Frontal cortex (tissue), 4 donors: Measurements from ENCODE around the gene LMBRD1. TPM values are rescaled to one million over a fixed set of nuclear protein-coding genes. Genes with fewer than 3 reads are reported as not detected.
A peak's percentile ranks its signal among the peaks of the same experiment; 100 is the strongest.
"Not testable (repeated sequence)": the region's sequence is repeated elsewhere in the genome, so short reads cannot be mapped to it uniquely, and the experiment has no call there.

ENCODE experiments used
- DNase-seq, 2 donors: peaks; one replicate each; pipeline ENCODE4 v3.0.0; 2012; ENCODE audit warnings: low spot score in 2 of 2
- FAIRE-seq: peaks from 2 replicates; lab custom pipeline; 2012; peaks lifted over from hg19 to GRCh38; lab: Jason Lieb, UNC
- total RNA-seq: library from RNA; depleted of rRNA; stranded (reverse); fragments of >200 nt; gene quantifications from one replicate; pipeline ENCODE4 v1.2.3, GENCODE V29; 2014
- donor health status: control.
- donor health status: control.
- donor health status: control.

Gene LMBRD1
- 80.3 TPM for total RNA-seq

GRCh38 chr6:69796642-69797390 is at the start of gene LMBRD1:
LMBRD1 (minus strand) TSS chr6:69797010; CDS start chr6:69796881, 129 bp downstream.
- peak; percentile 71 to 92 for DNase-seq
- no peak for FAIRE-seq

- no peak for DNase-seq
- FAIRE-seq, result no peak
These were observed 49.5 kb upstream of the LMBRD1 start for GRCh38 chr6:69846312-69846711.

- FAIRE-seq (no peak), DNase-seq (no peak)
These were observed 46.4 kb upstream of the LMBRD1 start for GRCh38 chr6:69843189-69843588.

- FAIRE-seq (no peak), DNase-seq (no peak)
These were observed 45.1 kb upstream of the LMBRD1 start for GRCh38 chr6:69841862-69842261.

- FAIRE-seq, result peak; percentile 80
These were observed 38.8 kb upstream of the LMBRD1 start for GRCh38 chr6:69835414-69836179.

GRCh38 chr6:69832558-69832957 is 35.7 kb upstream of the LMBRD1 start:
- DNase-seq (no peak), FAIRE-seq (no peak)

More at GRCh38 chr6:69835414-69836179, 38.8 kb upstream of the LMBRD1 start:
- peak in 1 of 2 donors; percentile 9 for DNase-seq

GRCh38 chr6:69827276-69827893 is 30.6 kb upstream of the LMBRD1 start:
- no peak for DNase-seq
- no peak for FAIRE-seq

GRCh38 chr6:69825904-69826303 is 29.1 kb upstream of the LMBRD1 start:
- no peak for FAIRE-seq
- DNase-seq, result no peak

- FAIRE-seq, DNase-seq: not testable (repeated sequence)
These were observed 27.5 kb upstream of the LMBRD1 start for GRCh38 chr6:69824355-69824754.

- DNase-seq, result no peak
- FAIRE-seq, result no peak
These were observed 23.6 kb upstream of the LMBRD1 start for GRCh38 chr6:69820438-69820837.

GRCh38 chr6:69820018-69820417 is 23.2 kb upstream of the LMBRD1 start:
- FAIRE-seq (no peak), DNase-seq (no peak)

- no peak for DNase-seq
- no peak for FAIRE-seq
These were observed 22.3 kb upstream of the LMBRD1 start for GRCh38 chr6:69819138-69819537.

- DNase-seq (no peak), FAIRE-seq (no peak)
These were observed 21.6 kb upstream of the LMBRD1 start for GRCh38 chr6:69818223-69818930.

GRCh38 chr6:69817358-69817757 is 20.5 kb upstream of the LMBRD1 start:
- FAIRE-seq, result no peak
- no peak for DNase-seq

- DNase-seq, result no peak
- FAIRE-seq, result no peak
These were observed 19.8 kb upstream of the LMBRD1 start for GRCh38 chr6:69816569-69816968.

GRCh38 chr6:69816026-69816425 is 19.2 kb upstream of the LMBRD1 start:
- DNase-seq, result no peak
- no peak for FAIRE-seq

GRCh38 chr6:69813508-69813907 is 16.7 kb upstream of the LMBRD1 start:
- FAIRE-seq, result no peak
- DNase-seq, result no peak

GRCh38 chr6:69812746-69813427 is 16.1 kb upstream of the LMBRD1 start:
- FAIRE-seq, result no peak

GRCh38 chr6:69802995-69803394 is 6.2 kb upstream of the LMBRD1 start:
- no peak for FAIRE-seq
- no peak for DNase-seq

More at GRCh38 chr6:69812746-69813427, 16.1 kb upstream of the LMBRD1 start:
- no peak for DNase-seq

- no peak for FAIRE-seq
- no peak for DNase-seq
These were observed 4.9 kb upstream of the LMBRD1 start for GRCh38 chr6:69801711-69802110.
